Measurements from ENCODE around the gene FAM228B. TPM values are rescaled to one million over a fixed set of nuclear protein-coding genes. Genes with fewer than 3 reads are reported as not detected.

Gene FAM228B
- total and polyA plus RNA-seq, 9 of the 15 experiments (the other 6 are each of a cell fraction or from before 2014, with no cell fraction given), result 1.1 to 3.7 (median 2.6) TPM

DNA sequence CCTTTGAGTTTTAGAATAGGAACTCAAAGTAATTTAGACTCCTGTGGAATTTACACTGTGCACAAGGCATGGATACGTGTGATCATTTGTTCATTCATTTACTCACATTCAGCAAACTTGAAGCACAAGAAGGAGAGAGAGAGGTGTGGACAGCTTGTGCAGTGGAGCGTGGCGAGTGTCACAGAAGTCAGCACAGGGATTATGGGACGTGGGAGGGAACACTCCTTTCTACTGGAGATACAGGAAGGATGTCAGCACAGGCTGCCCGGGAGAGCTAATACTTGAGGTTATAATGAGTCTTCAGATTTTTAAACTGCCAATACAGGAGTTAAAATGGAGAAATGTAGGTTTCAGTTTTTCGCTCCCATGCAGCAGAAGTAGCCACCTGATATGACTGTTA is 58.6 kb downstream of the FAM228B start:
- peak in 2 of 4 experiments; percentile 29 to 50 for DNase-seq (ENCODE audit: extremely low read depth in 1 of 4, low spot score in 3 of 4)
- CTCF ChIA-PET (ENCODE audit: low intra/inter-chr PET ratio), result no interaction called here
- no TSS peak for BruUV-seq (replicated peaks)
- TF ChIP-seq ERF (CRISPR knock-in tag; IDR thresholded peaks at IDR 0.05) (no peak), SOX6 (IDR thresholded peaks at IDR 0.05) (no peak), MAFK (IDR thresholded peaks at IDR 0.05; ENCODE audit: low read length) (no peak), MED1 (CRISPR knock-in tag; IDR thresholded peaks at IDR 0.05; ENCODE audit: borderline replicate concordance) (no peak), NCOR1 (IDR thresholded peaks at IDR 0.05) (0 out of 2 replicates have a peak, but pooled peaks have one; percentile 12), SETDB1 (IDR thresholded peaks at IDR 0.05; ENCODE audit: low read length) (no peak), NR4A1 (CRISPR knock-in tag; IDR thresholded peaks at IDR 0.05) (no peak), NR4A1 (tag; IDR thresholded peaks at IDR 0.05) (no peak), SNIP1 (IDR thresholded peaks at IDR 0.05; ENCODE audit: low read depth) (no peak), RUNX1 (IDR thresholded peaks at IDR 0.05; ENCODE audit: low read depth) (no peak), NBN (IDR thresholded peaks at IDR 0.05; ENCODE audit: low read depth) (no peak), PHF20 (IDR thresholded peaks at IDR 0.05; ENCODE audit: partially characterized antibody) (no peak), XRCC4 (IDR thresholded peaks at IDR 0.05; ENCODE audit: extremely low read depth, insufficient read depth, insufficient read length) (no peak), C11orf30 (IDR thresholded peaks at IDR 0.05; ENCODE audit: low read depth) (peak; percentile 17; the same call in 1 of the 2 replicates), RCOR1 (IDR thresholded peaks at IDR 0.05; ENCODE audit: borderline replicate concordance in 1 of 2, low read depth in 2 of 2, low read length in 2 of 2) (0 out of 4 replicates have a peak, but pooled peaks of 1 of the 2 experiments have one; percentile 27), RBFOX2 (IDR thresholded peaks at IDR 0.05; ENCODE audit: low read depth, low read length) (no peak), ZNF76 (CRISPR knock-in tag; IDR thresholded peaks at IDR 0.05; ENCODE audit: borderline replicate concordance) (no peak), NCOA4 (IDR thresholded peaks at IDR 0.05; ENCODE audit: partially characterized antibody) (no peak), TEAD1 (CRISPR knock-in tag; IDR thresholded peaks at IDR 0.05) (no peak), TFAM (CRISPR knock-in tag; conservative IDR thresholded peaks at IDR 0.05) (no peak)
- TF ChIP-seq, protein P1, sequence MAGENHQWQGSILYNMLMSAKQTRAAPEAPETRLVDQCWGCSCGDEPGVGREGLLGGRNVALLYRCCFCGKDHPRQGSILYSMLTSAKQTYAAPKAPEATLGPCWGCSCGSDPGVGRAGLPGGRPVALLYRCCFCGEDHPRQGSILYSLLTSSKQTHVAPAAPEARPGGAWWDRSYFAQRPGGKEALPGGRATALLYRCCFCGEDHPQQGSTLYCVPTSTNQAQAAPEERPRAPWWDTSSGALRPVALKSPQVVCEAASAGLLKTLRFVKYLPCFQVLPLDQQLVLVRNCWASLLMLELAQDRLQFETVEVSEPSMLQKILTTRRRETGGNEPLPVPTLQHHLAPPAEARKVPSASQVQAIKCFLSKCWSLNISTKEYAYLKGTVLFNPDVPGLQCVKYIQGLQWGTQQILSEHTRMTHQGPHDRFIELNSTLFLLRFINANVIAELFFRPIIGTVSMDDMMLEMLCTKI (IDR thresholded peaks at IDR 0.05; ENCODE audit: partially characterized antibody), result no peak
- TF ChIP-seq, protein P2, sequence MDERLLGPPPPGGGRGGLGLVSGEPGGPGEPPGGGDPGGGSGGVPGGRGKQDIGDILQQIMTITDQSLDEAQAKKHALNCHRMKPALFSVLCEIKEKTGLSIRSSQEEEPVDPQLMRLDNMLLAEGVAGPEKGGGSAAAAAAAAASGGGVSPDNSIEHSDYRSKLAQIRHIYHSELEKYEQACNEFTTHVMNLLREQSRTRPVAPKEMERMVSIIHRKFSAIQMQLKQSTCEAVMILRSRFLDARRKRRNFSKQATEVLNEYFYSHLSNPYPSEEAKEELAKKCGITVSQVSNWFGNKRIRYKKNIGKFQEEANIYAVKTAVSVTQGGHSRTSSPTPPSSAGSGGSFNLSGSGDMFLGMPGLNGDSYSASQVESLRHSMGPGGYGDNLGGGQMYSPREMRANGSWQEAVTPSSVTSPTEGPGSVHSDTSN (CRISPR knock-in tag; IDR thresholded peaks at IDR 0.05; ENCODE audit: low read depth), result no peak
- TF ChIP-seq, protein P2 (tag; conservative IDR thresholded peaks at IDR 0.05; ENCODE audit: low read depth), result peak; percentile 86

More for the DNA sequence above, 58.6 kb downstream of the FAM228B start:
- Histone ChIP-seq H3K36me3 (ENCODE audit: control insufficient read depth, insufficient read depth, low read length) (no peaks in the 10 kb centered on the region), H3K27me3 (ENCODE audit: control insufficient read depth in 2 of 2, insufficient read depth in 2 of 2, low read length in 2 of 2) (0 out of 5 replicates have a peak, but pooled peaks cover 0 to 3% of the 10 kb centered on the region in 2 experiments), H3K9me3 (replicated peaks; ENCODE audit: control insufficient read depth, insufficient read depth, low read depth, low read length) (no peaks in the 10 kb centered on the region), H3K4me2 (ENCODE audit: insufficient read depth, low read length) (peak overlapping the region; percentile 13; the same call in 1 of the 2 replicates), H3K4me1 (replicated peaks in 1 of 2; ENCODE audit: control insufficient read depth in 2 of 2, insufficient read depth in 2 of 2, low read length in 2 of 2) (peaks cover 0 to 11% of the 10 kb centered on the region in 2 experiments; a peak in 3 of 5 replicates), H4K20me1 (replicated peaks; ENCODE audit: control insufficient read depth, insufficient read depth, low read length) (no peaks in the 10 kb centered on the region), H3K9me1 (ENCODE audit: control insufficient read depth, insufficient read depth, low read length) (no peaks in the 10 kb centered on the region), H3K79me2 (ENCODE audit: control insufficient read depth, insufficient read depth, low read length) (no peaks in the 10 kb centered on the region), H2AFZ (ENCODE audit: low read depth, low read length) (peak overlapping the region; percentile 74), H3K4me3 (no peak overlapping the region), H3K9ac (ENCODE audit: insufficient read depth in 1 of 2, low read depth in 2 of 2, low read length in 2 of 2) (no peak overlapping the region), H3K27ac (ENCODE audit: extremely low read depth, low read depth, low read length) (no peak overlapping the region)
- 18% methylated on average over 6 of the region's 6 CpGs for WGBS (ENCODE audit: insufficient coverage, low coverage, missing lambda C conversion rate)
- POLR2A ChIA-PET, result interaction anchor here (1.6 kb wide), 1 partner anchor 10 kb away, joined by 4 read pairs; no protein-coding TSS in a partner anchor
- intact Hi-C loops (cut with micrococcal nuclease) (no loop called here), in situ Hi-C loops (cut with MboI) (no loop called here)
- peak; percentile 63 for FAIRE-seq
- peak; percentile 82 for ATAC-seq
